HepG2 (cell line): ENCODE measurements around the gene TAF11L2.
"Not testable (repeated sequence)": the region's sequence is repeated elsewhere in the genome, so short reads cannot be mapped to it uniquely, and the experiment has no call there.

ENCODE experiments used
- E2F5 ChIP-seq: sonication (generic); formaldehyde crosslinking; conservative IDR thresholded peaks from 2 replicates; pipeline ENCODE4 v1.4.0; 2020; ENCODE audit warnings: missing genetic modification reagents
- EHMT2 ChIP-seq: fragments of 200-600 bp; sonication (generic); IDR thresholded peaks from 2 replicates; pipeline ENCODE4 v1.7.0; 2017; ENCODE audit warnings: antibody characterized with exemption, low read depth, low read length, borderline replicate concordance
- REST ChIP-seq, 2 experiments: IDR thresholded peaks; 2 replicates each; pipeline ENCODE4 v1.6.1; 2011 to 2012; ENCODE audit warnings: low read length in 2 of 2, borderline replicate concordance in 1 of 2, low read depth in 1 of 2, mild to moderate bottlenecking in 1 of 2, moderate library complexity in 1 of 2
- ZBTB7A ChIP-seq: sonication (generic); formaldehyde crosslinking; IDR thresholded peaks from 2 replicates; pipeline ENCODE4 v1.8.0; 2022; ENCODE audit warnings: mild to moderate bottlenecking, missing genetic modification reagents
- ZNF605 ChIP-seq: sonication (generic); formaldehyde crosslinking; IDR thresholded peaks from 2 replicates; pipeline ENCODE4 v1.8.0; 2022; ENCODE audit warnings: mild to moderate bottlenecking, missing genetic modification reagents

GRCh38 chr5:17526504-17526903 is 28.5 kb downstream of the TAF11L2 start:
- not testable (repeated sequence) for TF ChIP-seq ZBTB7A; EHMT2; ZNF605; REST (IDR thresholded peaks at IDR 0.05; ENCODE audit: borderline replicate concordance in 1 of 2, low read depth in 1 of 2, low read length in 2 of 2); E2F5 (CRISPR knock-in tag)
